Left lung (tissue), 10 donors: ENCODE measurements around the gene RPL29. TPM values are rescaled to one million over a fixed set of nuclear protein-coding genes. Genes with fewer than 3 reads are reported as not detected.
A peak's percentile ranks its signal among the peaks of the same experiment; 100 is the strongest.

ENCODE experiments used
- ATAC-seq: fragments of 200-7000 bp; cut with Tn5 transposase; one replicate; pipeline ENCODE4 v1.9.1; 2020; ENCODE audit warnings: moderate library complexity
- DNase-seq, 4 donors: peaks; one replicate each; pipeline ENCODE4 v3.0.0-alpha.2; 2013 to 2020
- H3K27ac ChIP-seq, 2 donors: fragments of 200-600 bp; sonication (generic) in 1 of 2; one replicate each; pipeline versions ENCODE4 v1.5.0 to v1.8.0; 2020 to 2021
- H3K27me3 ChIP-seq, 2 donors: fragments of 200-600 bp; sonication (generic) in 1 of 2; one replicate each; pipeline versions ENCODE4 v1.5.0 to v1.8.0; 2020 to 2021
- H3K36me3 ChIP-seq, 2 donors: fragments of 200-600 bp; sonication (generic) in 1 of 2; one replicate each; pipeline versions ENCODE4 v1.5.0 to v1.8.0; 2020 to 2021
- H3K4me1 ChIP-seq, 2 donors: fragments of 200-600 bp; one replicate each; pipeline ENCODE4 v1.8.0; 2021
- H3K4me3 ChIP-seq, 2 donors: fragments of 200-600 bp; sonication (generic) in 1 of 2; one replicate each; pipeline versions ENCODE4 v1.5.0 to v1.8.0; 2020 to 2021; ENCODE audit warnings: mild to moderate bottlenecking in 1 of 2
- H3K9me3 ChIP-seq, 2 donors: fragments of 200-600 bp; sonication (generic) in 1 of 2; one replicate each; pipeline versions ENCODE4 v1.5.0 to v1.8.0; 2020 to 2021
- intact Hi-C, 2 donors: fragments of 100-400 bp; cut with DNase I; formaldehyde crosslinking; loops; one replicate each; pipeline versions ENCODE4 v1.11.2 to v1.14.2; 2022
- polyA plus RNA-seq, 6 donors: library from polyadenylated mRNA; unstranded; fragments of 120-200 nt; gene quantifications; one replicate each; pipeline ENCODE4 v1.2.1, GENCODE V29; 2013; ENCODE audit not compliant: insufficient read length in 6 of 6
- total RNA-seq, 2 donors: library from RNA; stranded (reverse); fragmentation: NEBNext Ultra II Directional; extraction: Animal tissue kit (Norgen Biotek cat#: 25700); gene quantifications; one replicate each; pipeline ENCODE4 v1.2.1, GENCODE V29; 2021
- TF ChIP-seq, protein P1 (sequence below), 2 donors: fragments of 200-600 bp; sonication (generic) in 1 of 2; IDR thresholded peaks; one replicate each; pipeline versions ENCODE4 v1.5.0 to v1.8.0; 2021; ENCODE audit warnings: antibody characterized with exemption in 2 of 2
- donor health status: DM: no; HTN: yes; CAD: no.
- donor health status: DM: no; HTN: no; CAD: no.

The RPL29 gene
- total and polyA plus RNA-seq, 8 donors: 854 to 2,169 (median 1,926) TPM

DNA sequence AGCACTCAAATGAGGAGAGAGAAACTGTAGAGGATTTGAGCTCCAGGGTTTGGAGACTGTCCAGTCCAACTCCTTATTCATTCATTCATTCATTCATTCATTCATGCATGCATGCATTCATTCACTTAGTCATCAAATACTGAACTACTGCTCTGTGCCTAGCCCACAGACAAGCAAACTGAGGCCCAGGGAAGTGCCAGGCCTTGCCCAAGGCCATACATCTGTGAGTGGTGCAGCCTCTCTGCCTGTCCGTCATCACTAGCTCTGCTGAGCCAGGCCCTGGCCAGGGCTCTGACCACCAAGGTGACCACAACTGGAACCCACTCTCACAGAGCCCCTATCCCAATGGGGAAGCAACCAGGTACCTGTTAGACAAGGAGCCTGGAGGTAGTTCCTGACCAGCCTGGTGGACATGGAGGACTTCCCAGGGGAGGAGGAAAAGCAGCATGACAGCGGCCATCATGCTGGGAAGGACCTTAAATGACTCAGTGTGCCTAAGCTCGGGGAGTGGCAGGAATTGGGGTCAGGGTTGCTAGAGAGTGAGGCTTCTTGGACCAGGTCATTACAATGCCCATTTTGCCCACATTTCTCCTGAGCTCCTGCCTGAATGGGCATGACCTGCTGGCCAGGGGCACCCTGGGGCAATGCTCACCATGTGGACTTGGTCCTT is 27.5 kb upstream of the RPL29 start:
- Histone ChIP-seq H3K27me3 (no peaks in the 10 kb centered on the region), H3K4me3 (no peak overlapping the region), H3K4me1 (peaks cover 0 to 21% of the 10 kb centered on the region in 2 donors), H3K27ac (peak overlapping the region in 1 of 2 donors; percentile 42), H3K36me3 (no peaks in the 10 kb centered on the region), H3K9me3 (no peaks in the 10 kb centered on the region)
- DNase-seq (no peak), ATAC-seq (no peak)
- TF ChIP-seq, protein P1, sequence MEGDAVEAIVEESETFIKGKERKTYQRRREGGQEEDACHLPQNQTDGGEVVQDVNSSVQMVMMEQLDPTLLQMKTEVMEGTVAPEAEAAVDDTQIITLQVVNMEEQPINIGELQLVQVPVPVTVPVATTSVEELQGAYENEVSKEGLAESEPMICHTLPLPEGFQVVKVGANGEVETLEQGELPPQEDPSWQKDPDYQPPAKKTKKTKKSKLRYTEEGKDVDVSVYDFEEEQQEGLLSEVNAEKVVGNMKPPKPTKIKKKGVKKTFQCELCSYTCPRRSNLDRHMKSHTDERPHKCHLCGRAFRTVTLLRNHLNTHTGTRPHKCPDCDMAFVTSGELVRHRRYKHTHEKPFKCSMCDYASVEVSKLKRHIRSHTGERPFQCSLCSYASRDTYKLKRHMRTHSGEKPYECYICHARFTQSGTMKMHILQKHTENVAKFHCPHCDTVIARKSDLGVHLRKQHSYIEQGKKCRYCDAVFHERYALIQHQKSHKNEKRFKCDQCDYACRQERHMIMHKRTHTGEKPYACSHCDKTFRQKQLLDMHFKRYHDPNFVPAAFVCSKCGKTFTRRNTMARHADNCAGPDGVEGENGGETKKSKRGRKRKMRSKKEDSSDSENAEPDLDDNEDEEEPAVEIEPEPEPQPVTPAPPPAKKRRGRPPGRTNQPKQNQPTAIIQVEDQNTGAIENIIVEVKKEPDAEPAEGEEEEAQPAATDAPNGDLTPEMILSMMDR (IDR thresholded peaks at IDR 0.05): no peak
- intact Hi-C loops: no loop called here

DNA sequence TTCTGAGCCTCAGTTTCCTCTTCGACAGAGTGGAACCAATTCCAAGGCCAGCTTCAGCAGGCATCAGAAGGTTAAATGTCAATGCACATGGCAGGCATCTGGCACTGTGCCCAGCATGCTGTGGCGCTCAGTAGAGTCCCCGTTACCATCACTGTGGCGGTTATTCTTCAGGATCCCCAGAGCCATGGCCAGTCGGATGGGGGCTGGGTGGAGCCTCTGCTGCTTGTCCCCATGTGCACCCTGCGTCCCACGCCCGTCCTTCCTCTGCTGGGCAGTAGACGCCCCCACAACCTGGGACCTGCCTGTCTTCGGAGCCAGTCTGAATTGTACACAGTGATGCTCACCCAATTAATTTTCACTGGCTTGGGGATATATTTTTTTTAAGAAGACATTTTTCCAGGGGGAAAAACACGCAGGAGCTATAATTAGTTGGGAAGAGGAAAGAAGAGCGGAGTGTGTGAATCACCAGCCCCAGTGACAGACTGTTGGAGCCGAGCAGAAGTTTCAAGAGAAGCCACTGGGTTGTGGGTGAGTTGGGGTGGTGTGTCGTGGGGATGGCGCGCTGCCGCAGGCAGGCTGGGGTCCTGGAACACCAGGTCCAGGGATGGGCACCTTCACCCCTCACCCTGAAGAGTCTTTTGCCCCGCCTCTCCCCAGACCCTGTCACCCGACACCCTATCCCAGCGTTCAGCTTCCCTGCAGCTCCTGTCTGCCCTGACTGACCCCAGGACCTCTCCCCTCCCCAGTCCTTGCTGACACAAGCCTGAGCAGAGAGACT is 26.8 kb upstream of the RPL29 start:
- peak in 1 of 4 donors; percentile 56 for DNase-seq

DNA sequence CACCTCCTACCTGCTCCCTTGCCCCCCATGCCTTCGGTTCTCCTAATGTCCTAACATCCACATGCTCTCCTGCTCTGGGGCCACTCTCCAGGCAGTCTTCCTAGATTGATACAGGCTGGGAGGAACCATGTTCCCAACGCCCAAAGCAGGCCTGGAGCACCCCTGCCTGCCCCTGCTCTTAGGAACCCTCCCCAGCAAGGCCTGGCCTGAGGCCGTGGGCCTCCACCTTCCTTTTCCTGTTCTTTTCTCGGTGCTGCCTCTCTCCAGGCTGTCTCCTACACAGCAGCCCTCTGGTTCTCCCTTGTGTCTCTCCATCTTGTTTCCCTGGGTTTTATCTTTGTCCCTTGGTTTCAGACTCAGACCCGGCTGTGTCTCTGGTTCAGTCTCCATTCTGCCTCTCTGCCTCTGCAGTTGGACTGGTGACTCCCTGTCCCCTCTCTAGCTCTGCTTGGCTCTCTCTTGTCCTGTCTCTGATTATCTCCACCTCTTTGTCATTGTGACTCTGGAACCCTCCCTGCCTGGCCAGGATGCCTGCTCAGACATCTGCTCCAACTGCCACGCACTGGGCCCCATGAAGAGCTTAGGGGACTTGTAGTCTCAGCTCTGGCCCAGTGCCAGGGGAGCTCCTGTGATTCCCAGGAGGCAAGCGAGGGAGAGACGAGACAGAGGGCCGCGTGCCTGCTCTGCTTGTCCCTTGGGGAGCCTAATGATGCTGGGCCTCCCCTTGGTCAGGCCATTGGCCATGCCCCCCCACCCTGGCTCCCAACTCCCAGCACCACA is 26.0 kb upstream of the RPL29 start:
- ATAC-seq: no peak
- H3K27me3 ChIP-seq: no peaks in the 10 kb centered on the region
- intact Hi-C loops: no loop called here
- no peaks in the 10 kb centered on the region for H3K9me3 ChIP-seq
- TF ChIP-seq, protein P1 (IDR thresholded peaks at IDR 0.05): no peak
- peak in 1 of 4 donors; percentile 58 for DNase-seq
- H3K27ac ChIP-seq: peak overlapping the region in 1 of 2 donors; percentile 4
- H3K4me1 ChIP-seq: peaks cover 0 to 21% of the 10 kb centered on the region in 2 donors
- H3K36me3 ChIP-seq: no peaks in the 10 kb centered on the region
- no peak overlapping the region for H3K4me3 ChIP-seq

More for the DNA sequence above, 26.8 kb upstream of the RPL29 start:
- TF ChIP-seq, protein P1 (IDR thresholded peaks at IDR 0.05): no peak
- Histone ChIP-seq H3K4me3 (no peak overlapping the region), H3K4me1 (peaks cover 0 to 21% of the 10 kb centered on the region in 2 donors), H3K9me3 (no peaks in the 10 kb centered on the region), H3K27me3 (no peaks in the 10 kb centered on the region), H3K27ac (peak overlapping the region in 1 of 2 donors; percentile 4), H3K36me3 (no peaks in the 10 kb centered on the region)
- no peak for ATAC-seq
- intact Hi-C loops: no loop called here

DNA sequence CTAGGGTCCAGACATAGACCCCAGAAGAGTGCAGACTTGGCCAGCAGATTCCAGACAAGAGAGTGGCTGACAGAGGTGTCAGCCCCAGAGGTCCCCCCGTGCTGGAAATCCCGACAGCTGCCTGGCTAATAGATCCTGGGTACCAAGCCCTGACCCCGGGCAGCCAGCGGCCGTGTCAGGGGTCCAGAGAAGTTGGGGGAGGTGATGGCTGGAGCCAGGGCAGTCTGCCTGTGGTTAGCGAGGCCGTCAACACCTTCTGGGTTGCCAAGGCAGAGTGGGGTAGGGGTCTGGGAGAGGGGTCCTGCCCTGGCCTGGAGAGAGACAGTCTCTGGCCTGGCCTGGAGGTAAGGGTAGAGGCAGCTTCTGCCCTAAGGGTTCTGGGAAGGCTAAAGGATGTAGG is 25.1 kb upstream of the RPL29 start:
- DNase-seq: peak in 1 of 4 donors; percentile 51
- TF ChIP-seq, protein P1 (IDR thresholded peaks at IDR 0.05): no peak

More for the DNA sequence above, 25.1 kb upstream of the RPL29 start:
- intact Hi-C loops: no loop called here
- Histone ChIP-seq H3K4me3 (no peak overlapping the region), H3K9me3 (no peaks in the 10 kb centered on the region), H3K27ac (no peak overlapping the region), H3K27me3 (no peaks in the 10 kb centered on the region), H3K4me1 (peaks cover 0 to 17% of the 10 kb centered on the region in 2 donors), H3K36me3 (no peaks in the 10 kb centered on the region)
- ATAC-seq: no peak
